ENCODE results near the gene LDLRAD1. TPM values are rescaled to one million over a fixed set of nuclear protein-coding genes. Genes with fewer than 3 reads are reported as not detected.

Gene LDLRAD1
- total RNA-seq, 1 experiment from 2014 or later: not detected

- Histone ChIP-seq H3K4me2 (ENCODE audit: insufficient read depth, insufficient read length, low read length) (no peak overlapping the region), H2BK20ac (ENCODE audit: low read depth, low read length, poor library complexity, severe bottlenecking) (no peak overlapping the region), H3T11ph (ENCODE audit: low read length) (no peak overlapping the region), H4K5ac (ENCODE audit: insufficient read length, low read depth, low read length) (no peak overlapping the region), H3K27ac (ENCODE audit: insufficient read length, low read depth, low read length) (no peak overlapping the region), H4K20me1 (ENCODE audit: control insufficient read depth, insufficient read depth, insufficient read length) (no peaks in the 10 kb centered on the region), H2BK15ac (ENCODE audit: low read depth, low read length) (no peak overlapping the region), H2BK12ac (ENCODE audit: insufficient read length, low read depth, low read length) (no peak overlapping the region), H4K8ac (replicated peaks; ENCODE audit: insufficient read length, low read depth, low read length) (no peak overlapping the region), H3K4ac (ENCODE audit: low read depth, low read length) (no peak overlapping the region), H3K79me1 (ENCODE audit: insufficient read depth, low read depth, low read length, poor library complexity, severe bottlenecking) (no peaks in the 10 kb centered on the region), H3K4me1 (ENCODE audit: insufficient read depth, low read length) (no peaks in the 10 kb centered on the region; the same call in 1 of the 2 replicates), H2BK5ac (ENCODE audit: insufficient read length, low read length) (no peak overlapping the region), H3K79me2 (ENCODE audit: insufficient read depth, low read length) (no peaks in the 10 kb centered on the region), H2AFZ (ENCODE audit: low read length) (no peak overlapping the region), H3K18ac (ENCODE audit: insufficient read length, low read depth, low read length) (no peak overlapping the region), H3K9ac (ENCODE audit: extremely low read depth, insufficient read length, low read length) (no peak overlapping the region), H3K23ac (ENCODE audit: insufficient read length, low read depth, low read length) (no peak overlapping the region), H3K56ac (ENCODE audit: insufficient read length, low read depth, low read length) (no peak overlapping the region), H3K9me3 (ENCODE audit: control insufficient read depth, low read depth, low read length) (no peaks in the 10 kb centered on the region), H2AK5ac (ENCODE audit: insufficient read length, low read length) (no peak overlapping the region), H3K27me3 (ENCODE audit: insufficient read depth, low read length) (no peaks in the 10 kb centered on the region), H3K23me2 (ENCODE audit: insufficient read length, low read depth, low read length, poor library complexity, severe bottlenecking) (peaks cover 8% of the 10 kb centered on the region), H4K91ac (ENCODE audit: insufficient read length, low read depth, low read length) (no peak overlapping the region), H2BK120ac (ENCODE audit: low read depth, low read length, poor library complexity, severe bottlenecking) (no peak overlapping the region), H3K14ac (ENCODE audit: insufficient read depth, low read length) (no peak overlapping the region)
- H3K9me3 Mint-ChIP-seq: no peaks in the 10 kb centered on the region; a peak in 2 of 5 replicates
- H3K4me3 Mint-ChIP-seq: no peak overlapping the region
- peaks cover 12 to 15% of the 10 kb centered on the region in 2 experiments for H3K4me1 Mint-ChIP-seq
- TF ChIP-seq, protein P1, sequence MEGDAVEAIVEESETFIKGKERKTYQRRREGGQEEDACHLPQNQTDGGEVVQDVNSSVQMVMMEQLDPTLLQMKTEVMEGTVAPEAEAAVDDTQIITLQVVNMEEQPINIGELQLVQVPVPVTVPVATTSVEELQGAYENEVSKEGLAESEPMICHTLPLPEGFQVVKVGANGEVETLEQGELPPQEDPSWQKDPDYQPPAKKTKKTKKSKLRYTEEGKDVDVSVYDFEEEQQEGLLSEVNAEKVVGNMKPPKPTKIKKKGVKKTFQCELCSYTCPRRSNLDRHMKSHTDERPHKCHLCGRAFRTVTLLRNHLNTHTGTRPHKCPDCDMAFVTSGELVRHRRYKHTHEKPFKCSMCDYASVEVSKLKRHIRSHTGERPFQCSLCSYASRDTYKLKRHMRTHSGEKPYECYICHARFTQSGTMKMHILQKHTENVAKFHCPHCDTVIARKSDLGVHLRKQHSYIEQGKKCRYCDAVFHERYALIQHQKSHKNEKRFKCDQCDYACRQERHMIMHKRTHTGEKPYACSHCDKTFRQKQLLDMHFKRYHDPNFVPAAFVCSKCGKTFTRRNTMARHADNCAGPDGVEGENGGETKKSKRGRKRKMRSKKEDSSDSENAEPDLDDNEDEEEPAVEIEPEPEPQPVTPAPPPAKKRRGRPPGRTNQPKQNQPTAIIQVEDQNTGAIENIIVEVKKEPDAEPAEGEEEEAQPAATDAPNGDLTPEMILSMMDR (conservative IDR thresholded peaks at IDR 0.05): no peak
- no peak overlapping the region for H3K27ac Mint-ChIP-seq
- H3K27me3 Mint-ChIP-seq (ENCODE audit: low read depth): peaks cover 4% of the 10 kb centered on the region; the same call in 1 of the 2 replicates
- no CpG with 5 or more reads among the region's 3 CpGs for WGBS (ENCODE audit: extremely low coverage, insufficient read length, low lambda C conversion rate)
- H3K36me3 Mint-ChIP-seq (ENCODE audit: insufficient read depth in 1 of 3, low read depth in 3 of 3): no peaks in the 10 kb centered on the region; a peak in 1 of 7 replicates
- no peak for DNase-seq
These were observed 31.5 kb downstream of the LDLRAD1 start for GRCh38 chr1:53986458-53986857.

All from H9 (cell line).